GM12873 (cell line): ENCODE measurements around the gene ALDH1A3.

Experiments
- TF ChIP-seq, protein P1 (sequence below): IDR thresholded peaks from 2 replicates; pipeline ENCODE4 v1.5.1; 2012; ENCODE audit warnings: low read depth, mild to moderate bottlenecking, moderate library complexity, low read length, control low read depth; ENCODE audit not compliant: insufficient read depth; ENCODE audit errors: missing control alignments

ALDH1A3 gene

GRCh38 chr15:100836501-100836900, 43.1 kb upstream of the ALDH1A3 start:
- TF ChIP-seq, protein P1, sequence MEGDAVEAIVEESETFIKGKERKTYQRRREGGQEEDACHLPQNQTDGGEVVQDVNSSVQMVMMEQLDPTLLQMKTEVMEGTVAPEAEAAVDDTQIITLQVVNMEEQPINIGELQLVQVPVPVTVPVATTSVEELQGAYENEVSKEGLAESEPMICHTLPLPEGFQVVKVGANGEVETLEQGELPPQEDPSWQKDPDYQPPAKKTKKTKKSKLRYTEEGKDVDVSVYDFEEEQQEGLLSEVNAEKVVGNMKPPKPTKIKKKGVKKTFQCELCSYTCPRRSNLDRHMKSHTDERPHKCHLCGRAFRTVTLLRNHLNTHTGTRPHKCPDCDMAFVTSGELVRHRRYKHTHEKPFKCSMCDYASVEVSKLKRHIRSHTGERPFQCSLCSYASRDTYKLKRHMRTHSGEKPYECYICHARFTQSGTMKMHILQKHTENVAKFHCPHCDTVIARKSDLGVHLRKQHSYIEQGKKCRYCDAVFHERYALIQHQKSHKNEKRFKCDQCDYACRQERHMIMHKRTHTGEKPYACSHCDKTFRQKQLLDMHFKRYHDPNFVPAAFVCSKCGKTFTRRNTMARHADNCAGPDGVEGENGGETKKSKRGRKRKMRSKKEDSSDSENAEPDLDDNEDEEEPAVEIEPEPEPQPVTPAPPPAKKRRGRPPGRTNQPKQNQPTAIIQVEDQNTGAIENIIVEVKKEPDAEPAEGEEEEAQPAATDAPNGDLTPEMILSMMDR, result no peak

- TF ChIP-seq, protein P1, result no peak
These were observed 38.2 kb upstream of the ALDH1A3 start for GRCh38 chr15:100841426-100841825.

GRCh38 chr15:100842756-100843730, 36.6 kb upstream of the ALDH1A3 start:
- TF ChIP-seq, protein P1, result no peak

- TF ChIP-seq, protein P1, result no peak
These were observed 35.5 kb upstream of the ALDH1A3 start for GRCh38 chr15:100844167-100844566.

- TF ChIP-seq, protein P1, result no peak
These were observed 34.9 kb upstream of the ALDH1A3 start for GRCh38 chr15:100844778-100845177.

GRCh38 chr15:100847194-100847593, 32.4 kb upstream of the ALDH1A3 start:
- TF ChIP-seq, protein P1, result no peak

DNA sequence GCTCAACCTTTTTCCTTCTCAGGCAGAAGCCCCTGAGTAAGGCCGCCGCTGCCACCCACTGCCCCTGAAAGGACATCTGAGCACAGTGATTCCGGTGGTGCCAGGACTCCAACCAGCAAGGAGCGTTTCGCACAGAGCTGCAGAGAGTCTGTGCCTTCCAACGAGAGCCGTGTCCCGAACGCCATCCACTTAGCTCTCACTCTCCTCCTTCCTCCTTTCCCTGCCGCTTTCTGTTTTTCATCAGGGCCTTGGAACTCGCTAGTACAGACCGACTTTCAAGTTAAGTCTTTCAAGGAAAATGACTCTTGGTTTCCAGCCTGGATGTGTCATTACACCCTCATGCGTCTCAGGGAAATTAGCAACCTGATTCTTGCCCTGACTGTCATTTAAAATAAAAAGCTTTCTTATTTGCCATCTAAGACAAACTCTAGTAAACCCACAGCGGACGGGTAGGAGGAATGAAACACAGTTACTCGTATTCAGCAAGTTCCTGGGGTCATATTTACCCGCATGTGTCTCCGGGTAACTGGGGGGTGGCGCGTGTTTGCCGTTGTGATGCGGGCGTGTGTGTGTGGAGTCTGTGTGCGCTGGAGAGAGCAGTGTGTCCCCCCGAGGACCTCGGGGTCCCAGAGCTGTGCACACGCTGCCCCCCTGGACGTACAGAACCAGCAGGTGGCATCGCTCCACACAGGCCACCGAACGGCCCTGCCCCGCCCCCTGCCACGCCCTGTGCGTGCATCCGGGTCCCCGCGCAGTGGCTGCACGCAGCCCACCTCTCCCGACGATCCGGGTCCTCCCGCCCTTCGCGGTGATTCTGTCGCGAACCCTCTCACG, 30.4 kb upstream of the ALDH1A3 start:
- TF ChIP-seq, protein P1, result no peak
